Measurements from ENCODE around the gene AOPEP.

GRCh38 chr9:95007226-95007869, 280.8 kb downstream of the AOPEP start:
- TF ChIP-seq CTCF (conservative IDR thresholded peaks at IDR 0.05; ENCODE audit: low read length) (no peak), EZH2phosphoT487 (IDR thresholded peaks at IDR 0.05; ENCODE audit: borderline replicate concordance) (no peak)
